Liver (tissue), 9 donors: ENCODE results near the gene SPDYE4. TPM values are rescaled to one million over a fixed set of nuclear protein-coding genes. Genes with fewer than 3 reads are reported as not detected.

Source experiments
- DNase-seq: peaks from one replicate; pipeline ENCODE4 v3.0.0-alpha.2; 2017; ENCODE audit warnings: low spot score
- H3K27ac ChIP-seq, 2 donors: one replicate each; pipeline ENCODE4 v1.7.0; 2013; ENCODE audit warnings: inconsistent platforms in 2 of 2, low read length in 2 of 2, control low read depth in 1 of 2, low read depth in 1 of 2, mild to moderate bottlenecking in 1 of 2
- H3K27me3 ChIP-seq, 4 donors: one replicate each; pipeline versions ENCODE4 v1.6.1 to v1.7.0; 2013; ENCODE audit warnings: low read length in 3 of 4, inconsistent platforms in 1 of 4, mild to moderate bottlenecking in 1 of 4, moderate library complexity in 1 of 4; ENCODE audit not compliant: control insufficient read depth in 4 of 4, insufficient read depth in 4 of 4
- H3K36me3 ChIP-seq, 4 donors: one replicate each; pipeline versions ENCODE4 v1.6.1 to v1.7.0; 2013; ENCODE audit warnings: low read length in 3 of 4, mild to moderate bottlenecking in 3 of 4, low read depth in 1 of 4, moderate library complexity in 1 of 4; ENCODE audit not compliant: control insufficient read depth in 4 of 4, insufficient read depth in 3 of 4
- H3K4me1 ChIP-seq, 4 donors: one replicate each; pipeline versions ENCODE4 v1.6.1 to v1.7.0; 2013; ENCODE audit warnings: low read length in 3 of 4, mild to moderate bottlenecking in 3 of 4, moderate library complexity in 1 of 4; ENCODE audit not compliant: control insufficient read depth in 4 of 4, insufficient read depth in 4 of 4
- H3K4me3 ChIP-seq, 3 donors: one replicate each; pipeline versions ENCODE4 v1.6.1 to v1.7.0; 2013; ENCODE audit warnings: low read length in 3 of 3, control low read depth in 1 of 3, low read depth in 1 of 3, mild to moderate bottlenecking in 1 of 3
- H3K9ac ChIP-seq, 2 donors: one replicate each; pipeline ENCODE4 v1.7.0; 2013; ENCODE audit warnings: low read length in 2 of 2, mild to moderate bottlenecking in 2 of 2, moderate library complexity in 2 of 2, control low read depth in 1 of 2, low read depth in 1 of 2
- H3K9me3 ChIP-seq, 4 donors: one replicate each; pipeline versions ENCODE4 v1.6.1 to v1.7.0; 2013; ENCODE audit warnings: low read length in 3 of 4; ENCODE audit not compliant: control insufficient read depth in 4 of 4
- EGR1 ChIP-seq, 2 donors: IDR thresholded peaks; 2 replicates each; pipeline ENCODE4 v1.6.1; 2016 to 2018; ENCODE audit warnings: antibody characterized with exemption in 2 of 2, low read depth in 2 of 2
- FOXA1 ChIP-seq: IDR thresholded peaks from 2 replicates; pipeline ENCODE4 v1.6.1; 2016; ENCODE audit warnings: antibody characterized with exemption
- FOXA2 ChIP-seq: IDR thresholded peaks from 2 replicates; pipeline ENCODE4 v1.6.1; 2016; ENCODE audit warnings: antibody characterized with exemption
- GABPA ChIP-seq, 2 donors: IDR thresholded peaks in 1 of 2; conservative IDR thresholded peaks in 1 of 2; 2 replicates each; pipeline ENCODE4 v1.6.1; 2016; ENCODE audit warnings: antibody characterized with exemption in 2 of 2, mild to moderate bottlenecking in 1 of 2, moderate library complexity in 1 of 2
- HNF4A ChIP-seq, 2 donors: conservative IDR thresholded peaks; 2 replicates each; pipeline ENCODE4 v1.6.1; 2016; ENCODE audit warnings: antibody characterized with exemption in 2 of 2, mild to moderate bottlenecking in 2 of 2
- HNF4G ChIP-seq: IDR thresholded peaks from 2 replicates; pipeline ENCODE4 v1.6.1; 2016; ENCODE audit warnings: antibody characterized with exemption
- JUND ChIP-seq, 2 donors: IDR thresholded peaks; 2 replicates each; pipeline ENCODE4 v1.6.1; 2016; ENCODE audit warnings: antibody characterized with exemption in 2 of 2
- MAX ChIP-seq: IDR thresholded peaks from 2 replicates; pipeline ENCODE4 v1.6.1; 2016; ENCODE audit warnings: antibody characterized with exemption
- RAD21 ChIP-seq, 2 donors: IDR thresholded peaks; 2 replicates each; pipeline ENCODE4 v1.6.1; 2016; ENCODE audit warnings: antibody characterized with exemption in 2 of 2, mild to moderate bottlenecking in 2 of 2
- REST ChIP-seq: IDR thresholded peaks from 2 replicates; pipeline ENCODE4 v1.6.1; 2016; ENCODE audit warnings: antibody characterized with exemption, mild to moderate bottlenecking
- RXRA ChIP-seq, 2 donors: IDR thresholded peaks; 2 replicates each; pipeline ENCODE4 v1.6.1; 2017 to 2018; ENCODE audit warnings: antibody characterized with exemption in 2 of 2, mild to moderate bottlenecking in 1 of 2
- SP1 ChIP-seq: IDR thresholded peaks from 2 replicates; pipeline ENCODE4 v1.6.1; 2018; ENCODE audit warnings: antibody characterized with exemption, mild to moderate bottlenecking
- TAF1 ChIP-seq: conservative IDR thresholded peaks from 2 replicates; pipeline ENCODE4 v1.6.1; 2016; ENCODE audit warnings: antibody characterized with exemption, mild to moderate bottlenecking
- YY1 ChIP-seq: IDR thresholded peaks from 2 replicates; pipeline ENCODE4 v1.6.1; 2016; ENCODE audit warnings: antibody characterized with exemption, mild to moderate bottlenecking
- ZBTB33 ChIP-seq: IDR thresholded peaks from 2 replicates; pipeline ENCODE4 v1.6.1; 2016; ENCODE audit warnings: antibody characterized with exemption
- WGBS: extraction: QIAGEN DNeasy Blood & Tissue Kit; methylation state at CpG from one replicate; pipeline ENCODE4 v1.1.7; 2013; 5-methylcytosine and 5-hydroxymethylcytosine counted together
- polyA plus RNA-seq, 2 donors: library from polyadenylated mRNA; stranded (reverse) in 1 of 2; unstranded in 1 of 2; fragments of 200-250 nt in 1 of 2; fragments of >200 nt in 1 of 2; fragmentation: Nextera tagmentation in 1 of 2; extraction: Ambion mirVana in 1 of 2; gene quantifications; one replicate each; pipeline versions ENCODE4 v1.2.1 to v1.2.3, GENCODE V29; 2013 to 2015
- total RNA-seq, 2 donors: library from RNA; depleted of rRNA; stranded (reverse); fragments of >200 nt; gene quantifications; one replicate each; pipeline ENCODE4 v1.2.3, GENCODE V29; 2014
- TF ChIP-seq, protein P1 (sequence below): fragments of 150-350 bp; IDR thresholded peaks from 2 replicates; pipeline ENCODE4 v1.5.1; 2017; ENCODE audit warnings: improper control_type of control experiment, low read depth, low read length; ENCODE audit not compliant: missing input control
- donor health status: healthy.
- donor health status: healthy.
- donor health status: healthy.
- donor health status: healthy.
- donor health status: healthy.

Gene SPDYE4
- total and polyA plus RNA-seq, 4 donors: not detected

GRCh38 chr17:8753976-8754440 is 4.3 kb downstream of the SPDYE4 start:
- DNase-seq: no peak
- H3K27ac ChIP-seq: no peak overlapping the region
- H3K27me3 ChIP-seq: no peaks in the 10 kb centered on the region
- no peaks in the 10 kb centered on the region for H3K36me3 ChIP-seq
- TF ChIP-seq RAD21 (IDR thresholded peaks at IDR 0.05) (peak; percentile 64 to 79), YY1 (no peak), RXRA (IDR thresholded peaks at IDR 0.05) (no peak), FOXA2 (peak; percentile 80), EGR1 (IDR thresholded peaks at IDR 0.05; ENCODE audit: low read depth in 2 of 2) (no peak), FOXA1 (peak; percentile 77)
- TF ChIP-seq, protein P1, sequence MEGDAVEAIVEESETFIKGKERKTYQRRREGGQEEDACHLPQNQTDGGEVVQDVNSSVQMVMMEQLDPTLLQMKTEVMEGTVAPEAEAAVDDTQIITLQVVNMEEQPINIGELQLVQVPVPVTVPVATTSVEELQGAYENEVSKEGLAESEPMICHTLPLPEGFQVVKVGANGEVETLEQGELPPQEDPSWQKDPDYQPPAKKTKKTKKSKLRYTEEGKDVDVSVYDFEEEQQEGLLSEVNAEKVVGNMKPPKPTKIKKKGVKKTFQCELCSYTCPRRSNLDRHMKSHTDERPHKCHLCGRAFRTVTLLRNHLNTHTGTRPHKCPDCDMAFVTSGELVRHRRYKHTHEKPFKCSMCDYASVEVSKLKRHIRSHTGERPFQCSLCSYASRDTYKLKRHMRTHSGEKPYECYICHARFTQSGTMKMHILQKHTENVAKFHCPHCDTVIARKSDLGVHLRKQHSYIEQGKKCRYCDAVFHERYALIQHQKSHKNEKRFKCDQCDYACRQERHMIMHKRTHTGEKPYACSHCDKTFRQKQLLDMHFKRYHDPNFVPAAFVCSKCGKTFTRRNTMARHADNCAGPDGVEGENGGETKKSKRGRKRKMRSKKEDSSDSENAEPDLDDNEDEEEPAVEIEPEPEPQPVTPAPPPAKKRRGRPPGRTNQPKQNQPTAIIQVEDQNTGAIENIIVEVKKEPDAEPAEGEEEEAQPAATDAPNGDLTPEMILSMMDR: peak; percentile 53
- no peak overlapping the region for H3K4me3 ChIP-seq
- H3K9me3 ChIP-seq: no peaks in the 10 kb centered on the region
- H3K4me1 ChIP-seq: no peaks in the 10 kb centered on the region
- no peak overlapping the region for H3K9ac ChIP-seq
- 42% methylated on average over 1 of the region's 1 CpG for WGBS

DNA sequence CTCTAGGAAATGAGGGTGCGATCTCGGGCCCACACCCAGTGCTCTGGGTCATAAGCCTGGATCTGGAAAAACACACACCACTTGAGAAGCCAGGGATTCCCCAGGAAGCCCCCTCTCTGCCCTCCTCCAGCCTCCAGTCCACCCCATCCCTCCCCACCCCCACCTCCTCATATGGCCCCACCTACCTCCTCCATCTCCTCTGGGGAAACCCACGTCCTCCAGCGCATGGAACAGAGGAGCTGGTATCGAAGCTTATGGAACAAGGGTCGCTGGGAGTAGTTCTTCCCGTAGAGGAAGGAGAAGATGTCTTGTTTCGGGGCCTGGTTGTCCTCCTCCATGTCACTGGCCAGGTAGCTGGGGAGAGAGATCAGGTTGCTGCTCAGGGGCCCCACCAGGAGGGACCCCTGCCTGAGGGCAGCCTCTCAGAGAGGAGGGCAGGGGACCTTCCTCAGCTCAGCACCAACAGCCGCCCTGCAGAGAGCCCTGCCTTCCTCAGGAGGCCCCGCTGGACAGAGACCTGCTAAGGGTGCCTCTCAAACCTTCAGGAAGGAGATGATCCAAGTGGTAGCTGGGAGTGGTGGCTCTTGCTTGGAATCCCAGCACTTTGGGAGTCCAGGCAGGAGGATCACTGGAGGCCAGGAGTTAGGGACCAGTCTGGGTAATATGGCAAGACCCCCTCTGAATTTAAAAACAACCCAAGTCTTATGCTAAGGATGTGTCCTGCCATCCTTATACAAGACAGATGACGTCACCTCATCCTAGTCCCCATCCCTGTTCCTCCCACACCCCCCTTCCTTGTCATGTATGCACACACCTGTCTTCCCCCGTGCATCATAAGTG is 5.0 kb downstream of the SPDYE4 start:
- 83% methylated on average over 12 of the region's 12 CpGs for WGBS
- H3K36me3 ChIP-seq: no peaks in the 10 kb centered on the region
- H3K9ac ChIP-seq: no peak overlapping the region
- H3K9me3 ChIP-seq: no peaks in the 10 kb centered on the region
- DNase-seq: no peak
- TF ChIP-seq JUND (IDR thresholded peaks at IDR 0.05) (no peak), TAF1 (no peak), YY1 (no peak), FOXA1 (no peak), HNF4G (no peak), SP1 (no peak), REST (no peak), RAD21 (IDR thresholded peaks at IDR 0.05) (no peak), MAX (no peak), HNF4A (conservative IDR thresholded peaks at IDR 0.05) (no peak), FOXA2 (no peak), GABPA (IDR thresholded peaks at IDR 0.05 in 1 of 2, conservative IDR thresholded peaks at IDR 0.05 in 1 of 2) (no peak), EGR1 (IDR thresholded peaks at IDR 0.05; ENCODE audit: low read depth in 2 of 2) (no peak), ZBTB33 (no peak)
- TF ChIP-seq, protein P1: no peak
- no peak overlapping the region for H3K4me3 ChIP-seq
- no peak overlapping the region for H3K27ac ChIP-seq
- H3K4me1 ChIP-seq: no peaks in the 10 kb centered on the region
- no peaks in the 10 kb centered on the region for H3K27me3 ChIP-seq
